Dermis microvascular lymphatic vessel endothelial cell (primary cell): ENCODE results near the gene DNAAF5. TPM values are rescaled to one million over a fixed set of nuclear protein-coding genes. Genes with fewer than 3 reads are reported as not detected.

Experiments
- DNase-seq, 2 donors: peaks; one replicate each; pipeline versions ENCODE4 v3.0.0 to v3.0.0-alpha.2; 2010; ENCODE audit warnings: low read depth in 2 of 2
- total RNA-seq: library from RNA; depleted of rRNA; stranded (reverse); fragments of >200 nt; gene quantifications from 2 replicates; pipeline ENCODE4 v1.2.1, GENCODE V29; 2014

The DNAAF5 gene
- total RNA-seq, 1 donor from 2014 or later: 14.4 TPM

- DNase-seq: peak; percentile 36 to 87
Observed at GRCh38 chr7:767941-768731, 41.6 kb downstream of the DNAAF5 start.

DNA sequence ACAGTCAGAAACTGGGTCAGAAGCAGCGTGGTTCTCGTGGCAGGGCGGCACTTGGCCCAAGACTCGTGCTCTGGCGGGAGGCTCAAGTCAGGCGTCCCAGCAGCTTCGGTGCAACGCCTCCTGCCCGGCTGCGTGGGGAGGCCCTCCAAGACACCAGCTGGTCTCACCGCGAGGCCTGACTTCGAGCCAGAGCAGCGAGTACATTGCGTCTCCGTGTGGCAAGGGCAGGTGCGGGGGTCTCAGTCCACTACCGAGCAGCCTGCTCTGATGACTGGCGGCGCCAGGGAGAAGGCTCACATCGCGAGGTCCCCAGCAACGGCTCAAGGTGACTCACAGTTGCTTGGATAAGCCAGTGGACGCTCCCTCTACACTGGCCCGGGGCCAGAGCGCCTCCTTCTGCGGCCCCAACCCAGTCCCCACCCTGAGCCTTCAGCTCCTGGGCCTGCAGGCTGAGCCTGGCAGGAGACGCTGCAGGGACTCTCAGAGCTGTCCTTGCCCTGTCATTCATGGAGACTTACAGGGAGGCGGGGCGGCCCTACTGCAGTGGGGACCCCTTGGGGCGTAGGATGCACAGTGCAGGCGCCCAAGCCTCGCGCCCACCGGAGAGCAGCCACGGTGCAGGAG lies 42.5 kb downstream of the DNAAF5 start:
- no peak for DNase-seq

- no peak for DNase-seq
Observed at GRCh38 chr7:770336-770735, 43.8 kb downstream of the DNAAF5 start.

- DNase-seq: no peak
Observed at GRCh38 chr7:770741-771166, 44.3 kb downstream of the DNAAF5 start.

GRCh38 chr7:771234-772004 lies 44.9 kb downstream of the DNAAF5 start:
- DNase-seq: peak; percentile 62 to 81

DNA sequence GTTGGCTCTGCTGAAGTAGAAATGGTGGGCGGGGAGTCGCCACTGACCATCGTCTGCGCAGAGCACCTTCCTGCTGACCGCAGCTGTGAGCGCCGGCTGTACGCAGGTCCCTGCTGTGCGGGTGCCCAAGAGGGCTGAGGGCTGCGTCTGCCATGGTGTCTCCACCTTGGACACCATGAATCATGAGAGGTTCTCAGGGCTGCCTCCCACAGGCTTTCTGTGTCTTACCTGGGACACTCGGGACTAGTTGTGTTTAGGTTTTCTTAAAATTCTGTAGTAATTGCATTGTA lies 45.5 kb downstream of the DNAAF5 start:
- no peak for DNase-seq

DNA sequence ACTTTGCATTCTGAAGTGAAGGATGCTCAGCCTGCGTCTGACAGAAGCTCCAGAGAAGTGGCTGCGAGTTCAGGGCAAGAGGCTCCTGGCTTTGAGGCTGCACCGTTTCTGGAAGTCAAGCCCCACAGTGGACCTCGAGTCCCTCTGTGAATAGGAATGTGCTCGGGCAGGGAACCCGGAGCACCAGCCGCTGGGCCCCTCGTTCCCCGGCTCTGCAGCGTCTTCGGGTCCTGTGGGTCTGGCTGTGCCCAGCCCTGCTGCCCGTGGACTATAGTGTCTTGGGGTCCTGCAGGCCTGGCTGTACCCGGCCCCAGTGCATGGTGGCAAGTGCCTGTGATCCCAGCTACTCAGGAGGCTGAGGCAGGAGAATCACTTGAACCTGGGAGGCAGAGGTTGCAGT lies 45.9 kb downstream of the DNAAF5 start:
- no peak for DNase-seq

GRCh38 chr7:772861-773621 lies 46.5 kb downstream of the DNAAF5 start:
- no peak for DNase-seq

DNA sequence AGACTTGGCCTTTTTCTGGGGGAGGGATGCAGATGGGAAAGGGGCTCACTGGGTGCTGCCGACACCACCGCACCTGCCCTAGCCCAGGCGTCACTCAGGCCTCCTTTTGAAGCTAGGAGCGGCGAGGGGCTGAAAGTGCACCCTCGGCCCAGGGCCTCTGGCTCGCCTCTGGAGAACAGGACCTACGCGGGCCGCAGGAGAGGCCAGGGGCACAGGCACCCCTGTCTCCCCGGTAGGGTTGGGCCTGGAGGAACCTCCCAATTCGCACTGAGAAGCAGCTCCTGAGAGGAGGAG lies 47.1 kb downstream of the DNAAF5 start:
- no peak for DNase-seq

DNA sequence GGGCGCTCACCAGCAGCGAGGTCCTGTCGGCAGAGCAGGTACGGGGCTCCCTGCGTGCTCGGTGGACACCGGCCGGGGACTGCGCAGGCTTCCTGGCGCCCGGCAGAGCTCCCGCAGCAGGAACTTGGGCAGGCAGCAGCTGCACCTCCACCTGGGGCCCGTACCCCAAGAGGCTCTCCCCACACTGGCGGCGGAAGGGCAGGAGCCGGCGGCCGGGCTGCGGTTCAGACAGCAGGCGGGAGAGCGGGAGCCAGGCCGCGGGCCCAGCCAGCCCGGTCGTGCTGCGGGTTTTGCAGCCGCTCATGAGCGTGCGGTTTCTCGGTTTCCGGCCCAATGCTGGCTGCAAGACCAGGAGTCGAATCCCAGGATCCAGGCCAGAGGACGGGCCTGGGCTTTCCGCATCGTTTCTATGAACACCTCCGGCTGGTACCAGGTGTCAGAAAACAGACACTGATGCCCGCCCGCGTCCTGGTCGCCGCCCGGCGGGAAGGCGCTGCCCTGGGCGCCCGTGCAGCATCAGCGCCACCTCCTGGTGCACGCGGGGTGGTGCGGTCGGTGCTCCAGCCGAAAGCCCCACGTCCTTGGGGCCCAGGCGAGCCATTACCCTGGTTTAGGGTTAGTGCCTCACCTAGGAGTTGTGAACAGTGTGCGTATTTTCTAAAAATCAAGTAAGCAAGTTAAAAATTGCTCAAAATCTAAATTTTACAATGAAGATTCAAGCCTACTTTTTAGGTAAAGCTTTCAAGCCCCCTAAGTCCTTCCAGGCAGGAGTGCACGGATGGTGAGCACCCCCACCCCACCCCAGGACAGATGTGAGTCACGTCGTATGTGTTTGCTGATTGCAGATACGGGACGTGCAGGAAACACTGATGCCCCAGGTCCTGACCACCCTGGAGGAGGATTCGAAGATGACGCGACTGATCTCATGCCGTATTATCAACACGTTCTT lies 47.9 kb downstream of the DNAAF5 start:
- peak in 1 of 2 donors; percentile 51 for DNase-seq

GRCh38 chr7:776381-776780 lies 49.9 kb downstream of the DNAAF5 start:
- no peak for DNase-seq

- DNase-seq: peak in 1 of 2 donors; percentile 49
Observed at GRCh38 chr7:776992-777727, 50.7 kb downstream of the DNAAF5 start.

DNA sequence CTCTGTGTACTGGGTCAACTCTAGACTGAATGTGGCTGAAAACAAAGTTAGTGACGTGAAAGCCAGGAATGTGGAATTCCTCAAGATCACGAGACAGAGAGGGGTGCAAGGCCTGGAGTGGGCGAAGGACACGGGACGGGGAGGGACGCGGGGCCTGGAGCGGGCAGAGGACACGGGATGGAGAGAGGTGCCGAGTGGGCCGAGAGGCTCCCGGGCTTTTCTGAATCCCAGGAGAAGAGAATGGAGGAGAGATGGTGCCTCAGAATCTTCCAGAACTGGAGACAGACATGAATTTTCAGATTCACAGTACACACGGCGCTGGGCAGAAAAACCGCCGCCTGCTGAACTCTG lies 51.2 kb downstream of the DNAAF5 start:
- DNase-seq: peak in 1 of 2 donors; percentile 21

GRCh38 chr7:778271-778967 lies 51.9 kb downstream of the DNAAF5 start:
- DNase-seq: peak in 1 of 2 donors; percentile 36

GRCh38 chr7:778968-779451 lies 52.5 kb downstream of the DNAAF5 start:
- DNase-seq: no peak

DNA sequence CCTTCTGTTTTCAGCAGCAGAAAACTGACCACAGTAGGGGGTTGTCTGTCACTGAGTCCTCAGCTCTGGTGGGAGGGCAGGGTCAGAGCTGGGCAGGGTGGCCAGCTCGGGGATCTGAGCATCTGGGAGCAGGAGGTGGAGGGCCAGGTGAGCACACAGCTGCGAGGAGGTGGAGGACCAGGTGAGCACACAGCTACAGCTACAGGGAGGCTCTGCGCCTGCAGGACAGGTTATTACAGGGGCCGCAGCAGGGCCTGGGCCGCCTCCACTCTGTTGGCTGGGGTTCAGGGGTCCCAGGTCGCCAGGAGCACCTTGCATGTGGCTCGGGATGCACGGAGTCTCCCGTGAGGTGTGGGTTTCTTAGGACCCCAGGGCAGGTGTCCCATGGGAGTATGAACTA lies 53.0 kb downstream of the DNAAF5 start:
- DNase-seq: no peak

DNA sequence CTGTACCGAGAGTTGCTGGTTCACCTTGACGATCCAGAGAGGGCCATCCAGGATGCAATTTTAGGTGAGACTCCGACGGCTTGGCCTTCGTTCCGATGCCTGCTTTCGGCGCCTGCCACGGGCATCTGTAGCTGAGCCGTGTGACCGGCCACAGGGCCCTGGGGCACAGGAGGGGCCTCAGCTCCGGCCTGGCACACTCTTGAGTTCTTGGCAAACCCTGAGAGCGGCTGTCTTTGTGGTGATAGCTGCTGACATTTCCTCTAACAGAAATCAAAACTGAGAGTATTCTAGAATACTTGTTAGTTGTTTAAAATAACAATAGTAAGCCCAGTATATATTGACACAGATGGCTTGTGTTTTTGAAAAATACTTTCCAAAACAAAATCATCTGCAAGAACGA lies 53.6 kb downstream of the DNAAF5 start:
- no peak for DNase-seq

- no peak for DNase-seq
Observed at GRCh38 chr7:780516-780915, 54.0 kb downstream of the DNAAF5 start.

- DNase-seq: no peak
Observed at GRCh38 chr7:781186-781849, 54.8 kb downstream of the DNAAF5 start.
